Ishikawa (cell line): ENCODE measurements around the gene VAMP1.

Experiments
- CREB1 ChIP-seq: IDR thresholded peaks from 2 replicates; pipeline ENCODE4 v1.6.1; 2012; ENCODE audit warnings: low read depth
- FOXM1 ChIP-seq: IDR thresholded peaks from 2 replicates; pipeline ENCODE4 v1.6.1; 2012; ENCODE audit warnings: low read depth, borderline replicate concordance
- TAF1 ChIP-seq: IDR thresholded peaks from 2 replicates; pipeline ENCODE4 v1.6.1; 2012; ENCODE audit warnings: low read depth, mild to moderate bottlenecking
- TEAD4 ChIP-seq: IDR thresholded peaks from 2 replicates; pipeline ENCODE4 v1.6.1; 2012

DNA sequence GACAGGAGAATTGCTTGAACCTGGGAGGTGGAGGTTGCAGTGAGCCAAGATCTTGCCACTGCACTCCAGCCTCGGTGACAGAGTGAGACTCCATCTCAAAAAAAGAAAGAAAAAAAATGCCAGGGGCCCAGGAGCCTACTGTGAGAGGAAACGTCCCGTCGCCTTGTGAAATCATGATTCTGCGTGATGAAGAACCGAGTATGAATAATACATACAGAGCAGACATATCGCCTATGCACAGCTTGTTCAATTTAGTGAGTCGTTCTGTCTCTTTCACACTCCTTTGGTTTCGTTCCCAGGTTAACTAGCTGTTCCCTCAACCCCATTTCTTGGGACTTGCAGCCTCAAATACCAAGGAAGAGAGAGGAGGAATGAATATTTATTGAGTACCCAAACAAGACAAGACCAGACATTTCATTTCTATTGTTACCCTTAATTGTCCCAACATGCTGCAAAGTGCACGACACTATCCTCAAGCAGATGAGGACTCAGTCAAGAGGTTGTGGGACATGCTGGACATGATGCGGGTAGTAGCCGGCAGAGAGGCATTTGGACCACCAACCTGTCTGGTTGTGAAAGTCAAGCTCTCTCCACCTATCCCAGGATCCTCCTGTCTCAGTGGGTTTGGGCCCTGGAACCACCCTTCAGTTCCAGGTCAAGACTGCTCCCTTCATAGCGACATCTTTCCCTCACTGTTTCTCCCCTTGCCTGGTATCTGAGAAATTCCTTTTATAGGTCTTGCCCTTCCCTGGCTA lies 34.3 kb downstream of the VAMP1 start:
- TF ChIP-seq FOXM1 (no peak), CREB1 (no peak), TEAD4 (no peak), TAF1 (no peak)
